Panc1 (cell line): ENCODE data around the gene ANKMY1. TPM values are rescaled to one million over a fixed set of nuclear protein-coding genes. Genes with fewer than 3 reads are reported as not detected.

Experiments
- ATAC-seq: fragments of 200-7000 bp; cut with Tn5 transposase; 2 replicates; pipeline ENCODE4 v1.9.1; 2020; ENCODE audit warnings: mild to moderate bottlenecking, moderate library complexity
- BruUV-seq: library from RNA; stranded (reverse); fragments of 400-500 nt; replicated peaks from 2 replicates; lab custom pipeline; 2021; lab: Mats Ljungman, UMichigan
- CTCF ChIA-PET: fragments of 300-600 bp; sonication (Branson Sonifier 250); formaldehyde crosslinking; loops from one replicate; lab custom pipeline; 2022; ENCODE audit warnings: antibody characterized with exemption; lab: Charles Lee
- POLR2A ChIA-PET: fragments of 300-600 bp; sonication (Branson Sonifier 250); formaldehyde crosslinking; loops from one replicate; lab custom pipeline; 2022; ENCODE audit warnings: antibody characterized with exemption; lab: Charles Lee
- DNase-seq: peaks from one replicate; pipeline ENCODE4 v3.0.0-alpha.2; 2010; ENCODE audit warnings: low read depth, low spot score
- H3K27ac ChIP-seq: 2 replicates; pipeline ENCODE4 v1.5.1; 2011; ENCODE audit warnings: mild to moderate bottlenecking, low read length, inconsistent platforms
- H3K27me3 ChIP-seq: fragments of 200-500 bp; sonication (Bioruptor generic); 2 replicates; pipeline ENCODE4 v1.6.0; 2014; ENCODE audit warnings: low read length, inconsistent platforms; ENCODE audit not compliant: control insufficient read depth, insufficient read depth
- H3K36me3 ChIP-seq: fragments of 200-500 bp; sonication (Bioruptor generic); 2 replicates; pipeline ENCODE4 v1.5.1; 2014; ENCODE audit warnings: inconsistent platforms, mild to moderate bottlenecking, low read length, moderate library complexity; ENCODE audit not compliant: control insufficient read depth, insufficient read depth
- H3K4me1 ChIP-seq: 2 replicates; pipeline ENCODE4 v1.5.1; 2011; ENCODE audit warnings: inconsistent platforms, mild to moderate bottlenecking, low read length, moderate library complexity; ENCODE audit not compliant: control insufficient read depth, insufficient read depth
- H3K4me3 ChIP-seq, 2 experiments: 2 replicates each; pipeline ENCODE4 v1.5.1; 2011 to 2012; ENCODE audit warnings: low read depth in 2 of 2, low read length in 2 of 2, mild to moderate bottlenecking in 2 of 2, inconsistent platforms in 1 of 2, moderate library complexity in 1 of 2
- H3K9me3 ChIP-seq: fragments of 200-500 bp; sonication (Bioruptor generic); 2 replicates; pipeline ENCODE4 v1.5.1; 2014; ENCODE audit warnings: low read depth, mild to moderate bottlenecking, inconsistent platforms, low read length, moderate library complexity; ENCODE audit not compliant: control insufficient read depth, insufficient read depth
- CTCF ChIP-seq: fragments of 450-650 bp; IDR thresholded peaks from 2 replicates; pipeline ENCODE4 v1.5.1; 2017; ENCODE audit warnings: mild to moderate bottlenecking
- POLR2AphosphoS5 ChIP-seq: IDR thresholded peaks from 2 replicates; pipeline ENCODE4 v1.6.1; 2012; ENCODE audit warnings: mild to moderate bottlenecking, low read depth, low read length, moderate library complexity
- REST ChIP-seq, 2 experiments: IDR thresholded peaks; 2 replicates each; pipeline ENCODE4 v1.6.1; 2011 to 2012; ENCODE audit warnings: low read depth in 2 of 2, control low read depth in 1 of 2, low read length in 1 of 2, mild to moderate bottlenecking in 1 of 2, moderate library complexity in 1 of 2; ENCODE audit not compliant: insufficient read depth in 1 of 2
- SIN3A ChIP-seq: IDR thresholded peaks from 2 replicates; pipeline ENCODE4 v1.6.1; 2012; ENCODE audit warnings: low read depth, mild to moderate bottlenecking, low read length, moderate library complexity, borderline replicate concordance; ENCODE audit not compliant: insufficient read depth
- TCF7L2 ChIP-seq: IDR thresholded peaks from 2 replicates; pipeline ENCODE4 v1.6.1; 2011; ENCODE audit warnings: mild to moderate bottlenecking, low read depth, low read length, inconsistent platforms
- in situ Hi-C: cut with HindIII; loops from 2 replicates; pipeline ENCODE4 v1.10.0; 2016; ENCODE audit warnings: low sequenced_read_pairs, low pct_unique_long_range_greater_than_20kb
- intact Hi-C: fragments of 100-400 bp; cut with micrococcal nuclease; formaldehyde crosslinking; loops from one replicate; pipeline ENCODE4 v1.10.0; 2022; ENCODE audit not compliant: unreplicated experiment
- total RNA-seq: library from RNA; stranded (reverse); gene quantifications from one replicate; pipeline ENCODE4 v1.2.1, GENCODE V29; 2021; ENCODE audit not compliant: unreplicated experiment

ANKMY1 gene
- total RNA-seq, 1 experiment from 2014 or later: 19.5 TPM

GRCh38 chr2:240513549-240514287 lies 44.1 kb downstream of the ANKMY1 start:
- intact Hi-C loops: loop anchor here (5.0 kb wide), 1 partner anchor 44 kb away; the partner anchor contains the start of gene ANKMY1
- CTCF ChIA-PET: interaction anchor here (0.7 to 1.3 kb wide), 5 partner anchors 18 to 327 kb away, joined by 3 to 8 read pairs (median 3); no protein-coding TSS in a partner anchor
- POLR2A ChIA-PET: interaction anchor here (0.6 kb wide), 1 partner anchor 409 kb away, joined by 6 read pairs; no protein-coding TSS in a partner anchor
- Histone ChIP-seq H3K9me3 (no peaks in the 10 kb centered on the region), H3K27me3 (no peaks in the 10 kb centered on the region), H3K27ac (no peak overlapping the region), H3K4me1 (no peaks in the 10 kb centered on the region), H3K4me3 (no peak overlapping the region), H3K36me3 (no peaks in the 10 kb centered on the region)
- in situ Hi-C loops: no loop called here
- DNase-seq: peak; percentile 35
- no TSS peak for BruUV-seq
- TF ChIP-seq SIN3A: no peak
- peak; percentile 95 for TF ChIP-seq CTCF
- ATAC-seq: peak; percentile 96

- in situ Hi-C loops: no loop called here
Measured at GRCh38 chr2:240512666-240513535, 44.9 kb downstream of the ANKMY1 start.

More at GRCh38 chr2:240512666-240513535, 44.9 kb downstream of the ANKMY1 start:
- intact Hi-C loops: loop anchor here (5.0 kb wide), 1 partner anchor 44 kb away; the partner anchor contains the start of gene ANKMY1
- TF ChIP-seq REST (IDR thresholded peaks at IDR 0.05; ENCODE audit: insufficient read depth in 1 of 2, low read depth in 2 of 2, low read length in 1 of 2) (no peak), CTCF (no peak), POLR2AphosphoS5 (no peak), TCF7L2 (no peak), SIN3A (no peak)
- Histone ChIP-seq H3K4me3 (no peak overlapping the region), H3K27me3 (no peaks in the 10 kb centered on the region), H3K27ac (no peak overlapping the region), H3K9me3 (no peaks in the 10 kb centered on the region), H3K36me3 (no peaks in the 10 kb centered on the region), H3K4me1 (no peaks in the 10 kb centered on the region)
- ChIA-PET CTCF (interaction anchor here (1.3 kb wide), 1 partner anchor 17 kb away, joined by 3 read pairs; no protein-coding TSS in a partner anchor), POLR2A (no interaction called here)
- BruUV-seq: no TSS peak
- DNase-seq: no peak
- no peak for ATAC-seq
